Suprapubic skin (tissue), 4 donors: ENCODE data around the gene HSPA12B. TPM values are rescaled to one million over a fixed set of nuclear protein-coding genes. Genes with fewer than 3 reads are reported as not detected.

Experiments
- DNase-seq, 2 donors: peaks; one replicate each; pipeline ENCODE4 v3.0.0-alpha.2; 2019; ENCODE audit warnings: low spot score in 2 of 2
- H3K27ac ChIP-seq: fragments of 200-600 bp; sonication (generic); one replicate; pipeline ENCODE4 v1.5.1; 2019
- H3K27me3 ChIP-seq: fragments of 200-600 bp; sonication (generic); one replicate; pipeline ENCODE4 v1.5.1; 2019
- H3K36me3 ChIP-seq: fragments of 200-600 bp; sonication (generic); one replicate; pipeline ENCODE4 v1.5.1; 2019
- H3K4me1 ChIP-seq: fragments of 200-600 bp; sonication (generic); one replicate; pipeline ENCODE4 v1.5.1; 2019
- H3K4me3 ChIP-seq: fragments of 200-600 bp; sonication (generic); one replicate; pipeline ENCODE4 v1.5.1; 2019; ENCODE audit warnings: mild to moderate bottlenecking
- H3K9me3 ChIP-seq: fragments of 200-600 bp; sonication (generic); one replicate; pipeline ENCODE4 v1.5.1; 2019
- EP300 ChIP-seq: sonication (generic); formaldehyde crosslinking; IDR thresholded peaks from one replicate; pipeline ENCODE4 v1.6.1; 2017; ENCODE audit warnings: antibody characterized with exemption
- POLR2A ChIP-seq, 2 donors: fragments of 450-650 bp; IDR thresholded peaks; one replicate each; pipeline ENCODE4 v1.6.1; 2017; ENCODE audit warnings: antibody characterized with exemption in 2 of 2, mild to moderate bottlenecking in 2 of 2, moderate library complexity in 2 of 2
- POLR2AphosphoS5 ChIP-seq, 3 donors: sonication (generic); formaldehyde crosslinking; IDR thresholded peaks; one replicate each; pipeline ENCODE4 v1.6.1; 2017; ENCODE audit warnings: antibody characterized with exemption in 3 of 3
- WGBS: methylation state at CpG from one replicate; pipeline ENCODE4 v1.1.5; 2018; 5-methylcytosine and 5-hydroxymethylcytosine counted together
- total RNA-seq, 4 donors: library from RNA; depleted of rRNA; stranded (reverse); fragments of >200 nt; gene quantifications; one replicate each; pipeline ENCODE4 v1.1.0, GENCODE V29; 2016
- TF ChIP-seq, protein P1 (sequence below), 2 donors: fragments of 200-600 bp in 1 of 2; fragments of 450-650 bp in 1 of 2; sonication (generic) in 1 of 2; IDR thresholded peaks; one replicate each; pipeline ENCODE4 v1.5.1; 2016 to 2019; ENCODE audit warnings: antibody characterized with exemption in 2 of 2, mild to moderate bottlenecking in 1 of 2, moderate library complexity in 1 of 2

The HSPA12B gene
- total RNA-seq, 4 donors from 2014 or later = 1.9 to 8.7 (median 4.4) TPM

DNA sequence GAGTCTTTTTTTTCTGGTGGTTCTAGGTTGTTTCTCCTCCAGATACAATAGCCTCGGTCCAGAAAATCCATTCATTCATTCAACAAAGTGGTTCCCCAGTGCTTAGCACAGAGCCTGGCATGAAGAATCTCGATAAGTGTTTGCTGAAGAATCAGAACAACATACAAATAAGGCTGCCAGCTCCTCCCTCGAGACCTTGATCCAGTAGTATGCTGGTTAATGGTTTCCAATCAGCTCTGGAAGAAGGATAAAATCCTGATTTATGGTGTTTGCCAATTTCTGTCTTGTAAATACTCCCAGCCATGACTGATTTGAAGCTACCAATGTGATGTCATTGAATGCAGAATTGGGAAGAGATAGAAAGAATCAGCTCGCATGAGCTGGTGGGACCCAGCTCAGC is 3.3 kb downstream of the HSPA12B start:
- Histone ChIP-seq H3K9me3 (no peaks in the 10 kb centered on the region), H3K4me3 (no peak overlapping the region), H3K27ac (no peak overlapping the region), H3K4me1 (peaks cover 11% of the 10 kb centered on the region), H3K36me3 (no peaks in the 10 kb centered on the region), H3K27me3 (no peaks in the 10 kb centered on the region)
- WGBS = 68% methylated on average over 4 of the region's 4 CpGs
- DNase-seq = no peak
- no peak for TF ChIP-seq POLR2AphosphoS5 (IDR thresholded peaks at IDR 0.05)
- no peak for TF ChIP-seq EP300
- TF ChIP-seq POLR2A (IDR thresholded peaks at IDR 0.05) = no peak
- TF ChIP-seq, protein P1, sequence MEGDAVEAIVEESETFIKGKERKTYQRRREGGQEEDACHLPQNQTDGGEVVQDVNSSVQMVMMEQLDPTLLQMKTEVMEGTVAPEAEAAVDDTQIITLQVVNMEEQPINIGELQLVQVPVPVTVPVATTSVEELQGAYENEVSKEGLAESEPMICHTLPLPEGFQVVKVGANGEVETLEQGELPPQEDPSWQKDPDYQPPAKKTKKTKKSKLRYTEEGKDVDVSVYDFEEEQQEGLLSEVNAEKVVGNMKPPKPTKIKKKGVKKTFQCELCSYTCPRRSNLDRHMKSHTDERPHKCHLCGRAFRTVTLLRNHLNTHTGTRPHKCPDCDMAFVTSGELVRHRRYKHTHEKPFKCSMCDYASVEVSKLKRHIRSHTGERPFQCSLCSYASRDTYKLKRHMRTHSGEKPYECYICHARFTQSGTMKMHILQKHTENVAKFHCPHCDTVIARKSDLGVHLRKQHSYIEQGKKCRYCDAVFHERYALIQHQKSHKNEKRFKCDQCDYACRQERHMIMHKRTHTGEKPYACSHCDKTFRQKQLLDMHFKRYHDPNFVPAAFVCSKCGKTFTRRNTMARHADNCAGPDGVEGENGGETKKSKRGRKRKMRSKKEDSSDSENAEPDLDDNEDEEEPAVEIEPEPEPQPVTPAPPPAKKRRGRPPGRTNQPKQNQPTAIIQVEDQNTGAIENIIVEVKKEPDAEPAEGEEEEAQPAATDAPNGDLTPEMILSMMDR (IDR thresholded peaks at IDR 0.05) = no peak

DNA sequence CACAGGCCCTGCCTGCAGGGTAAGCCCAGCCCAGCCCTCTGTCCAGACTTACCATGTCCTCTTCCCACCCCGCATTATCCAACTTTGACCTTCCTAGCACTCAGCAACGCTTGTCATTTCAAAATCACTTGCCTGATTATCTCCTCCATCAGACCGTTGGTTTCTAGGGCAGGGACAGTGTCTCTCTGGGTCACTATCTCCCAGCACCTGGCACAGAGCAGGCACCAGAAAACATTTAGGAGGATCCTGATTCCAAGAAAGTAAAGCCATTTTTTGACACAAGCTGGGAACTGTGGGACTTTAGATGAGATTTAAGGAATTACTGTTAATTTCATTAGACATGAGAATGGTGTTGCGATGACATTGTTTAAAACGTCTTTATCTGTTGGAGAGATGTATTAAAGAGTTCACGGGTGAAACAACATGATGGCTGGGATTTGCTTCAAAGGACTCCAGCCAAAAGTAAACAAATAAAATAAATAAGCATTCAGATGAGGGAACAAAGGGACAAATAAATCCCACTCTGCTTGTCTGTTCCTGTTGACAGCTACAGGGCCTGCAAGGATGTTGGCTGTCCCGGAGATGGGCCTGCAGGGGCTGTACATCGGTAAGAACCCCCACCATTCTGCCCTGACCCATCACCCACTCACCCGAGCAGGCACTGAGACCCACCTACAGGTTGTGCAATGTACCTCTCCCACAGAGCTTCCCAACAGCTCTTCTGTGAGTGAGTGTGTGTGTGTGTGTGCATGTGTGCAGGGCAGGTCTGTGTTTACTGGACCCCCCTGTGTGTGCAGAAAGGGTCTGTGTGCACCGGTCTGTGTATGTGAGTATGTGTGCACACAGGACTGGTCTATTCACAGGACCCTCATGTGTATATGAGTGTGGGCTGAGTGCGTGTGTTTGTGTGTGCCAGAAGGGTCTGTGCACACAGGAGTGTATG is 5.9 kb downstream of the HSPA12B start:
- H3K4me3 ChIP-seq = no peak overlapping the region
- H3K4me1 ChIP-seq = peaks cover 8% of the 10 kb centered on the region
- WGBS = 66% methylated on average over 9 of the region's 11 CpGs
- DNase-seq = no peak
- H3K9me3 ChIP-seq = no peaks in the 10 kb centered on the region
- no peaks in the 10 kb centered on the region for H3K36me3 ChIP-seq
- no peaks in the 10 kb centered on the region for H3K27me3 ChIP-seq
- TF ChIP-seq POLR2AphosphoS5 (IDR thresholded peaks at IDR 0.05) = no peak
- no peak for TF ChIP-seq EP300
- TF ChIP-seq, protein P1 (IDR thresholded peaks at IDR 0.05) = no peak
- no peak for TF ChIP-seq POLR2A (IDR thresholded peaks at IDR 0.05)
- H3K27ac ChIP-seq = no peak overlapping the region

DNA sequence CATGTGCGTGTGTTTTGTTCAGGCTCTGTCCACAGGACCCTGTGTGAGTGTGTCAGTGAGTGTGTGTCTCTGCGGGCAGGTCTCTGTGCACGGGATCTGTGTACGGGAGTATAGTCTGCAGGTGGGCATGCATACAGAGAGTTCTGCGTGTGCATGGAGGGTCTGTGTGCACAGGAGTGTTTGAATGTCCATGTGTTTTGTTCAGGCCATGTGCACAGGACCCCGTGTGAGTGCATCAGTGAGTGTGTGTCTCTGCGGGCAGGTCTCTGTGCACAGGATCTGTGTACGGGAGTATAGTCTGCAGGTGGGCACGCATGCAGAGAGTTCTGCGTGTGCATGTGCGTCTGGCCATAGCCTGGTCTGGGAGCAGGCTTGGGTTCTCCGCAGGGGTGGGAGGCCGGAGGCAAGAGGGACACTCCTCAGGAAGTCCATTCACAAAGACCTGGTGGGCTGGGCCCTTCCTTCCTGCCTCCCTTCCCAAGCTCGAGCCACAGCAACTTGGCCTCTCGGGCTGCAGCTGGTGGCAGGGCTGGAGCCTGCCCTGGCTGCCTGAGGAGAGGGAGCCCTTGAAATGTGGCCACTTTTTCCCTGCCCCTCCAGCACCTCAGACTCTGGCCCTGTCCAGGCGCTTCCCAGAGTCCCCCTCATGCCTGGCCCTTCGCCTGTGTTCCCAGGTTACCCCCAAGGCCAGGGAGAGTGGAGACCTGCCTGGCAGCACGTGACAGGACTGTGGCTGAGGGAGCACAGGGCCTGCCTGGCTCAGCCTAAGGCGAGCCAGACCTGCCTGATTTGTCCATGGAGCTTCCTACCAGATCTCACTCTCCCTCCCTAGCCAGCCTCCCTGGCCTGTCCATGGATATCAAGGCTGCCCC is 6.8 kb downstream of the HSPA12B start:
- 72% methylated on average over 15 of the region's 19 CpGs for WGBS
- Histone ChIP-seq H3K27me3 (no peaks in the 10 kb centered on the region), H3K4me3 (no peak overlapping the region), H3K36me3 (no peaks in the 10 kb centered on the region), H3K27ac (peak overlapping the region; percentile 28), H3K9me3 (no peaks in the 10 kb centered on the region), H3K4me1 (peaks cover 1% of the 10 kb centered on the region)
- DNase-seq = no peak
- TF ChIP-seq POLR2AphosphoS5 (IDR thresholded peaks at IDR 0.05) (no peak), EP300 (no peak), POLR2A (IDR thresholded peaks at IDR 0.05) (no peak)
- TF ChIP-seq, protein P1 (IDR thresholded peaks at IDR 0.05) = no peak

DNA sequence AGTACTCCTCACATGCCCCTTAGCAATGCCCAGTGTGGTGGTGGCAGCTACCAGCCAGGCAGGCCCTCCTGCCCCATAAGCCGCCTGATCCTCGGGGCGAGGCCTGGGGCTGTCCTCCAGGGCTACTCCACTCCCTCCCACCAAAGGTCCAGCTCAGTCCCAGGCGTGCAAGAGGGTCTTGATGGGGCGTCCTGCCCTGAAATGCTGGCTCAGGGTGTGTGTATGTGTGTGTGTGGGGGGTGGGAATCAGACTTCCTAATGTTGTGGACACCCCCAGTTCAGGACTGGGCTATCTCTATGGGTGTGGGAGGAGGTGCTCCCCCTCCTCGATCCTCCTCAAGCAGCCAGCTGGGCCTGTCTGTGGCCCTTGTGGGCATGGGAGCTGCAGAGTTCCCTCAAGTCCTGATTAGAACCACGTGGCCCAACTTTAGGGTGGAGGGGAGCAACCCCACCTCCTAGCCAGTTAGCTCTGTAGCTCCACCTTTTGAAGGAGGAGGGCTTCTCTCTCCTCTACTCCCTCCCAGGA is 7.5 kb downstream of the HSPA12B start:
- Histone ChIP-seq H3K4me1 (peaks cover 5% of the 10 kb centered on the region), H3K4me3 (no peak overlapping the region), H3K27ac (peak overlapping the region; percentile 28)

More for the DNA sequence above, 7.5 kb downstream of the HSPA12B start:
- no peaks in the 10 kb centered on the region for H3K36me3 ChIP-seq
- no peaks in the 10 kb centered on the region for H3K27me3 ChIP-seq
- DNase-seq = no peak
- H3K9me3 ChIP-seq = no peaks in the 10 kb centered on the region
- 64% methylated on average over 3 of the region's 7 CpGs for WGBS
- no peak for TF ChIP-seq POLR2AphosphoS5 (IDR thresholded peaks at IDR 0.05)
- no peak for TF ChIP-seq EP300
- TF ChIP-seq, protein P1 (IDR thresholded peaks at IDR 0.05) = no peak
- TF ChIP-seq POLR2A (IDR thresholded peaks at IDR 0.05) = no peak
